HepG2 (cell line): ENCODE measurements around the gene PHTF1. TPM values are rescaled to one million over a fixed set of nuclear protein-coding genes. Genes with fewer than 3 reads are reported as not detected.

Experiments used
- EHMT2 ChIP-seq: fragments of 200-600 bp; sonication (generic); IDR thresholded peaks from 2 replicates; pipeline ENCODE4 v1.7.0; 2017; ENCODE audit warnings: antibody characterized with exemption, low read depth, low read length, borderline replicate concordance
- HOXA3 ChIP-seq: sonication (generic); formaldehyde crosslinking; IDR thresholded peaks from 2 replicates; pipeline ENCODE4 v1.5.0; 2020; ENCODE audit warnings: missing genetic modification reagents
- NFIC ChIP-seq: IDR thresholded peaks from 2 replicates; pipeline ENCODE4 v1.6.1; 2012; ENCODE audit warnings: mild to moderate bottlenecking, low read length, inconsistent platforms
- POGZ ChIP-seq: sonication (generic); formaldehyde crosslinking; IDR thresholded peaks from 2 replicates; pipeline ENCODE4 v1.4.0; 2020; ENCODE audit warnings: mild to moderate bottlenecking, missing genetic modification reagents
- STAT5B ChIP-seq: sonication (generic); formaldehyde crosslinking; IDR thresholded peaks from 2 replicates; pipeline ENCODE4 v1.4.0; 2020; ENCODE audit warnings: missing genetic modification reagents
- THAP11 ChIP-seq: IDR thresholded peaks from 2 replicates; pipeline ENCODE4 v1.6.1; 2016; ENCODE audit warnings: missing biosample characterization, missing genetic modification reagents
- ZNF549 ChIP-seq: sonication (generic); formaldehyde crosslinking; IDR thresholded peaks from 2 replicates; pipeline ENCODE4 v1.5.0; 2020; ENCODE audit warnings: missing genetic modification reagents
- ZNF792 ChIP-seq: IDR thresholded peaks from 2 replicates; pipeline ENCODE4 v1.6.1; 2016
- ZNF878 ChIP-seq: sonication (generic); formaldehyde crosslinking; IDR thresholded peaks from 2 replicates; pipeline ENCODE4 v1.8.1; 2023; ENCODE audit warnings: mild to moderate bottlenecking, missing genetic modification reagents, moderate library complexity
- polyA plus RNA-seq, 8 experiments: library from polyadenylated mRNA; depleted of rRNA in 3 of 8; stranded (reverse) in 7 of 8; unstranded in 1 of 8; fragments of >200 nt; fragmentation: Illumina TruSeq in 4 of 8; extraction: Trizol in 4 of 8; gene quantifications; 2 replicates each; pipeline versions ENCODE4 v1.2.1 to v1.2.3, GENCODE V29; 2011 to 2016; ENCODE audit warnings: low read depth in 4 of 8, missing spikeins in 1 of 8, mixed read lengths in 1 of 8; ENCODE audit not compliant: insufficient read depth in 1 of 8
- total RNA-seq, 5 experiments: library from RNA; depleted of rRNA; stranded (reverse); fragments of >200 nt; fragmentation: Illumina TruSeq; extraction: Trizol; gene quantifications; 2 replicates each; pipeline ENCODE4 v1.2.3, GENCODE V29; 2016; ENCODE audit warnings: low read depth in 1 of 5
- TF ChIP-seq, protein P1 (sequence below): sonication (generic); formaldehyde crosslinking; IDR thresholded peaks from 2 replicates; pipeline ENCODE4 v1.5.1; 2020; ENCODE audit warnings: mild to moderate bottlenecking, missing genetic modification reagents, borderline replicate concordance
- TF ChIP-seq, protein P2 (sequence below): IDR thresholded peaks from 2 replicates; pipeline ENCODE4 v1.6.1; 2016; ENCODE audit warnings: low read depth
- TF ChIP-seq, protein P3 (sequence below): sonication (generic); formaldehyde crosslinking; IDR thresholded peaks from 2 replicates; pipeline ENCODE4 v1.5.0; 2020; ENCODE audit warnings: mild to moderate bottlenecking, missing genetic modification reagents
- TF ChIP-seq, protein P4 (sequence below): IDR thresholded peaks from 2 replicates; pipeline ENCODE4 v1.4.0; 2020; ENCODE audit warnings: mild to moderate bottlenecking, missing genetic modification reagents

Gene PHTF1
- total and polyA plus RNA-seq, 2 of the 13 experiments (the other 11 are each of a cell fraction or from before 2014, with no cell fraction given) = 5.0 to 19.7 TPM

DNA sequence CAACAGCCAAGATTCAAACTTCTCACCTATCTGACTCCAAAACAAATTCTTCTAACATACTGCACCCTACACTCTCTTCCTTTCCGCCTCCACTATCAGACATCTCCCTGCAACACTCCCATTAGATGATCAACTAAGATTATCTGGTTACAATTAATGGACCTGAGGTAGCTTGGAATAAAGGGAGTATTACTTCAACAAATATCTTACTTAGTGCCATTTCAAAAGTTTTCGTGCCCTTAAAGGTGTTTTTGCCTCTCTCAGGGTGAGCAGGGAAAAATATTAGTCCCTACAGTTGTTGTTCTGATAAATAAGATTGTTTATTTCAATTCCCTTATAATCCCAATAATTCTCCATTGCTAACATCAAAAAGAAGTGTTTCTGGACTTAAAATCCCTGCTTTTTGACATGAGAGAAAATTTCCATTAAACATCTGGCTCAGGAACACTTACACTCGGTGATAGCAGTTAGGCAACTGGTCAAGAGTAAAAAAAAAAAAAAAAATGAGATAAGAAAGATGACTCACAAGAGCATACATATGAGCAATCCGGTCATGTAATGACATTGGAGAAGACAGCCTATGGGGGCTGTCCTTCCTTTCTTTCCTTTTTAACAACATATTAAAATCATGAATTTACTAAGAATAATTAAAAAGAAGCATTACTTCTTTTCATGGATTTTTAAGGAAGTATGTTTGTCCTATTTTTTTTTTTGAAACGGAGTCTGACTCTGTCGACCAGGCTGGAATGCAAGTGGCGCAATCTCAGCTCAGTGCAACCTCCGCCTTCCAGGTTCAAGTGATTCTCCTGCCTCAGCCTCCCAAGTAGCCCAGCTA, 45.4 kb upstream of the PHTF1 start (continued):
- TF ChIP-seq, protein P1, sequence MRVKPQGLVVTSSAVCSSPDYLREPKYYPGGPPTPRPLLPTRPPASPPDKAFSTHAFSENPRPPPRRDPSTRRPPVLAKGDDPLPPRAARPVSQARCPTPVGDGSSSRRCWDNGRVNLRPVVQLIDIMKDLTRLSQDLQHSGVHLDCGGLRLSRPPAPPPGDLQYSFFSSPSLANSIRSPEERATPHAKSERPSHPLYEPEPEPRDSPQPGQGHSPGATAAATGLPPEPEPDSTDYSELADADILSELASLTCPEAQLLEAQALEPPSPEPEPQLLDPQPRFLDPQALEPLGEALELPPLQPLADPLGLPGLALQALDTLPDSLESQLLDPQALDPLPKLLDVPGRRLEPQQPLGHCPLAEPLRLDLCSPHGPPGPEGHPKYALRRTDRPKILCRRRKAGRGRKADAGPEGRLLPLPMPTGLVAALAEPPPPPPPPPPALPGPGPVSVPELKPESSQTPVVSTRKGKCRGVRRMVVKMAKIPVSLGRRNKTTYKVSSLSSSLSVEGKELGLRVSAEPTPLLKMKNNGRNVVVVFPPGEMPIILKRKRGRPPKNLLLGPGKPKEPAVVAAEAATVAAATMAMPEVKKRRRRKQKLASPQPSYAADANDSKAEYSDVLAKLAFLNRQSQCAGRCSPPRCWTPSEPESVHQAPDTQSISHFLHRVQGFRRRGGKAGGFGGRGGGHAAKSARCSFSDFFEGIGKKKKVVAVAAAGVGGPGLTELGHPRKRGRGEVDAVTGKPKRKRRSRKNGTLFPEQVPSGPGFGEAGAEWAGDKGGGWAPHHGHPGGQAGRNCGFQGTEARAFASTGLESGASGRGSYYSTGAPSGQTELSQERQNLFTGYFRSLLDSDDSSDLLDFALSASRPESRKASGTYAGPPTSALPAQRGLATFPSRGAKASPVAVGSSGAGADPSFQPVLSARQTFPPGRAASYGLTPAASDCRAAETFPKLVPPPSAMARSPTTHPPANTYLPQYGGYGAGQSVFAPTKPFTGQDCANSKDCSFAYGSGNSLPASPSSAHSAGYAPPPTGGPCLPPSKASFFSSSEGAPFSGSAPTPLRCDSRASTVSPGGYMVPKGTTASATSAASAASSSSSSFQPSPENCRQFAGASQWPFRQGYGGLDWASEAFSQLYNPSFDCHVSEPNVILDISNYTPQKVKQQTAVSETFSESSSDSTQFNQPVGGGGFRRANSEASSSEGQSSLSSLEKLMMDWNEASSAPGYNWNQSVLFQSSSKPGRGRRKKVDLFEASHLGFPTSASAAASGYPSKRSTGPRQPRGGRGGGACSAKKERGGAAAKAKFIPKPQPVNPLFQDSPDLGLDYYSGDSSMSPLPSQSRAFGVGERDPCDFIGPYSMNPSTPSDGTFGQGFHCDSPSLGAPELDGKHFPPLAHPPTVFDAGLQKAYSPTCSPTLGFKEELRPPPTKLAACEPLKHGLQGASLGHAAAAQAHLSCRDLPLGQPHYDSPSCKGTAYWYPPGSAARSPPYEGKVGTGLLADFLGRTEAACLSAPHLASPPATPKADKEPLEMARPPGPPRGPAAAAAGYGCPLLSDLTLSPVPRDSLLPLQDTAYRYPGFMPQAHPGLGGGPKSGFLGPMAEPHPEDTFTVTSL (CRISPR knock-in tag) = peak; percentile 33; the same call in 1 of the 2 replicates
- TF ChIP-seq EHMT2 (peak; percentile 30; the same call in 1 of the 2 replicates), ZNF792 (CRISPR knock-in tag) (peak; percentile 99), NFIC (0 out of 2 replicates have a peak, but pooled peaks have one; percentile 22), POGZ (CRISPR knock-in tag) (peak; percentile 52; the same call in 1 of the 2 replicates), ZNF549 (CRISPR knock-in tag) (no peak), STAT5B (CRISPR knock-in tag) (no peak), THAP11 (CRISPR knock-in tag) (peak; percentile 43; the same call in 1 of the 2 replicates), ZNF878 (CRISPR knock-in tag) (no peak), HOXA3 (CRISPR knock-in tag) (peak; percentile 20; the same call in 1 of the 2 replicates)
- TF ChIP-seq, protein P2, sequence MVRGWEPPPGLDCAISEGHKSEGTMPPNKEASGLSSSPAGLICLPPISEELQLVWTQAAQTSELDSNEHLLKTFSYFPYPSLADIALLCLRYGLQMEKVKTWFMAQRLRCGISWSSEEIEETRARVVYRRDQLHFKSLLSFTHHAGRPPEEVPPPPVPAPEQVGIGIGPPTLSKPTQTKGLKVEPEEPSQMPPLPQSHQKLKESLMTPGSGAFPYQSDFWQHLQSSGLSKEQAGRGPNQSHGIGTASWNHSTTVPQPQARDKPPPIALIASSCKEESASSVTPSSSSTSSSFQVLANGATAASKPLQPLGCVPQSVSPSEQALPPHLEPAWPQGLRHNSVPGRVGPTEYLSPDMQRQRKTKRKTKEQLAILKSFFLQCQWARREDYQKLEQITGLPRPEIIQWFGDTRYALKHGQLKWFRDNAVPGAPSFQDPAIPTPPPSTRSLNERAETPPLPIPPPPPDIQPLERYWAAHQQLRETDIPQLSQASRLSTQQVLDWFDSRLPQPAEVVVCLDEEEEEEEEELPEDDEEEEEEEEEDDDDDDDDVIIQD (CRISPR knock-in tag) = peak; percentile 13; the same call in 1 of the 2 replicates
- TF ChIP-seq, protein P3, sequence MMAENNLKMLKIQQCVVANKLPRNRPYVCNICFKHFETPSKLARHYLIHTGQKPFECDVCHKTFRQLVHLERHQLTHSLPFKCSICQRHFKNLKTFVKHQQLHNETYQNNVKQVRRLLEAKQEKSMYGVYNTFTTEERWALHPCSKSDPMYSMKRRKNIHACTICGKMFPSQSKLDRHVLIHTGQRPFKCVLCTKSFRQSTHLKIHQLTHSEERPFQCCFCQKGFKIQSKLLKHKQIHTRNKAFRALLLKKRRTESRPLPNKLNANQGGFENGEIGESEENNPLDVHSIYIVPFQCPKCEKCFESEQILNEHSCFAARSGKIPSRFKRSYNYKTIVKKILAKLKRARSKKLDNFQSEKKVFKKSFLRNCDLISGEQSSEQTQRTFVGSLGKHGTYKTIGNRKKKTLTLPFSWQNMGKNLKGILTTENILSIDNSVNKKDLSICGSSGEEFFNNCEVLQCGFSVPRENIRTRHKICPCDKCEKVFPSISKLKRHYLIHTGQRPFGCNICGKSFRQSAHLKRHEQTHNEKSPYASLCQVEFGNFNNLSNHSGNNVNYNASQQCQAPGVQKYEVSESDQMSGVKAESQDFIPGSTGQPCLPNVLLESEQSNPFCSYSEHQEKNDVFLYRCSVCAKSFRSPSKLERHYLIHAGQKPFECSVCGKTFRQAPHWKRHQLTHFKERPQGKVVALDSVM (CRISPR knock-in tag) = peak; percentile 97
- TF ChIP-seq, protein P4, sequence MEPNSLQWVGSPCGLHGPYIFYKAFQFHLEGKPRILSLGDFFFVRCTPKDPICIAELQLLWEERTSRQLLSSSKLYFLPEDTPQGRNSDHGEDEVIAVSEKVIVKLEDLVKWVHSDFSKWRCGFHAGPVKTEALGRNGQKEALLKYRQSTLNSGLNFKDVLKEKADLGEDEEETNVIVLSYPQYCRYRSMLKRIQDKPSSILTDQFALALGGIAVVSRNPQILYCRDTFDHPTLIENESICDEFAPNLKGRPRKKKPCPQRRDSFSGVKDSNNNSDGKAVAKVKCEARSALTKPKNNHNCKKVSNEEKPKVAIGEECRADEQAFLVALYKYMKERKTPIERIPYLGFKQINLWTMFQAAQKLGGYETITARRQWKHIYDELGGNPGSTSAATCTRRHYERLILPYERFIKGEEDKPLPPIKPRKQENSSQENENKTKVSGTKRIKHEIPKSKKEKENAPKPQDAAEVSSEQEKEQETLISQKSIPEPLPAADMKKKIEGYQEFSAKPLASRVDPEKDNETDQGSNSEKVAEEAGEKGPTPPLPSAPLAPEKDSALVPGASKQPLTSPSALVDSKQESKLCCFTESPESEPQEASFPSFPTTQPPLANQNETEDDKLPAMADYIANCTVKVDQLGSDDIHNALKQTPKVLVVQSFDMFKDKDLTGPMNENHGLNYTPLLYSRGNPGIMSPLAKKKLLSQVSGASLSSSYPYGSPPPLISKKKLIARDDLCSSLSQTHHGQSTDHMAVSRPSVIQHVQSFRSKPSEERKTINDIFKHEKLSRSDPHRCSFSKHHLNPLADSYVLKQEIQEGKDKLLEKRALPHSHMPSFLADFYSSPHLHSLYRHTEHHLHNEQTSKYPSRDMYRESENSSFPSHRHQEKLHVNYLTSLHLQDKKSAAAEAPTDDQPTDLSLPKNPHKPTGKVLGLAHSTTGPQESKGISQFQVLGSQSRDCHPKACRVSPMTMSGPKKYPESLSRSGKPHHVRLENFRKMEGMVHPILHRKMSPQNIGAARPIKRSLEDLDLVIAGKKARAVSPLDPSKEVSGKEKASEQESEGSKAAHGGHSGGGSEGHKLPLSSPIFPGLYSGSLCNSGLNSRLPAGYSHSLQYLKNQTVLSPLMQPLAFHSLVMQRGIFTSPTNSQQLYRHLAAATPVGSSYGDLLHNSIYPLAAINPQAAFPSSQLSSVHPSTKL (CRISPR knock-in tag) = peak; percentile 48; the same call in 1 of the 2 replicates
